H1 (cell line): Measurements from ENCODE around the gene ACSL6. TPM values are rescaled to one million over a fixed set of nuclear protein-coding genes. Genes with fewer than 3 reads are reported as not detected.

ENCODE experiments used
- CTCF ChIA-PET: fragments of 300-600 bp; sonication (Branson Sonifier 250); formaldehyde crosslinking; loops from one replicate; lab custom pipeline; 2021; ENCODE audit not compliant: partially characterized antibody; lab: Charles Lee
- POLR2A ChIA-PET: fragments of 300-600 bp; sonication (Branson Sonifier 250); formaldehyde crosslinking; loops from one replicate; lab custom pipeline; 2021; ENCODE audit warnings: inconsistent platforms; ENCODE audit not compliant: partially characterized antibody; lab: Charles Lee
- DNase-seq, 2 experiments: peaks; one replicate each; pipeline versions ENCODE4 v3.0.0 to v3.0.0-alpha.2; 2010 to 2022; ENCODE audit warnings: low spot score in 2 of 2, low read depth in 1 of 2, mixed read lengths in 1 of 2
- FAIRE-seq: peaks from 2 replicates; lab custom pipeline; 2011; peaks lifted over from hg19 to GRCh38; lab: Jason Lieb, UNC
- H2AFZ ChIP-seq: 2 replicates; pipeline ENCODE4 v1.8.1; 2012; ENCODE audit warnings: low read length, inconsistent platforms
- H2AK5ac ChIP-seq: 2 replicates; pipeline ENCODE4 v1.6.1; 2013; ENCODE audit warnings: low read depth, low read length
- H2BK120ac ChIP-seq: replicated peaks from 2 replicates; pipeline ENCODE3; 2013; ENCODE audit warnings: low read depth, low read length, inconsistent platforms
- H2BK12ac ChIP-seq: 2 replicates; pipeline ENCODE4 v1.6.1; 2013; ENCODE audit warnings: low read depth, low read length
- H2BK15ac ChIP-seq: 2 replicates; pipeline ENCODE4 v1.6.1; 2013; ENCODE audit warnings: low read length
- H2BK20ac ChIP-seq: 2 replicates; pipeline ENCODE4 v1.6.1; 2013; ENCODE audit warnings: low read length
- H2BK5ac ChIP-seq: 2 replicates; pipeline ENCODE4 v1.6.1; 2013; ENCODE audit warnings: low read depth, low read length
- H3K14ac ChIP-seq: 2 replicates; pipeline ENCODE4 v1.6.1; 2013; ENCODE audit warnings: inconsistent platforms; ENCODE audit not compliant: insufficient read length
- H3K18ac ChIP-seq: 2 replicates; pipeline ENCODE4 v1.6.1; 2013; ENCODE audit warnings: low read length; ENCODE audit errors: extremely low read depth
- H3K23ac ChIP-seq: 2 replicates; pipeline ENCODE4 v1.6.1; 2013; ENCODE audit warnings: inconsistent platforms; ENCODE audit not compliant: insufficient read length
- H3K23me2 ChIP-seq: 2 replicates; pipeline ENCODE4 v1.6.1; 2013; ENCODE audit warnings: low read depth, low read length
- H3K27ac ChIP-seq: 2 replicates; pipeline ENCODE4 v1.6.1; 2011; ENCODE audit warnings: low read depth, low read length, inconsistent platforms
- H3K27me3 ChIP-seq, 4 experiments: replicated peaks in 1 of 4; 1 replicate in 1 of 4; 2 replicates in 3 of 4; pipeline versions ENCODE4 v1.6.1 to v1.8.1; 2011 to 2013; ENCODE audit warnings: low read length in 3 of 4, mild to moderate bottlenecking in 3 of 4, inconsistent platforms in 2 of 4, mixed read lengths in 2 of 4, moderate library complexity in 1 of 4; ENCODE audit not compliant: control insufficient read depth in 3 of 4, insufficient read depth in 3 of 4; ENCODE audit errors: extremely low read depth in 1 of 4
- H3K36me3 ChIP-seq, 4 experiments: 2 replicates each; pipeline versions ENCODE4 v1.6.1 to v1.8.1; 2011 to 2013; ENCODE audit warnings: mild to moderate bottlenecking in 4 of 4, low read length in 3 of 4, moderate library complexity in 2 of 4, control low read depth in 1 of 4, inconsistent platforms in 1 of 4; ENCODE audit not compliant: insufficient read depth in 4 of 4, control insufficient read depth in 2 of 4
- H3K4ac ChIP-seq: replicated peaks from 2 replicates; pipeline ENCODE3; 2013; ENCODE audit warnings: low read length, low read depth, mixed read lengths, inconsistent platforms; ENCODE audit not compliant: insufficient read length
- H3K4me1 ChIP-seq, 4 experiments: replicated peaks in 1 of 4; 1 replicate in 1 of 4; 2 replicates in 3 of 4; pipeline versions ENCODE4 v1.6.1 to v1.8.1; 2011 to 2013; ENCODE audit warnings: low read length in 3 of 4, inconsistent platforms in 2 of 4, mixed read lengths in 1 of 4; ENCODE audit not compliant: insufficient read depth in 4 of 4, control insufficient read depth in 3 of 4
- H3K4me2 ChIP-seq, 2 experiments: 2 replicates each; pipeline versions ENCODE4 v1.6.1 to v1.8.1; 2011 to 2013; ENCODE audit warnings: low read depth in 2 of 2, low read length in 2 of 2, control low read depth in 1 of 2, inconsistent platforms in 1 of 2, mild to moderate bottlenecking in 1 of 2; ENCODE audit not compliant: insufficient read depth in 1 of 2
- H3K4me3 ChIP-seq, 4 experiments: fragments of 200-600, 300-600 bp in 1 of 4; sonication (generic), shearing (Covaris generic), sonication (Bioruptor Twin) in 1 of 4; 2 replicates each; pipeline versions ENCODE4 v1.5.1 to v1.8.1; 2011 to 2016; ENCODE audit warnings: low read length in 4 of 4, low read depth in 3 of 4, control low read depth in 2 of 4, inconsistent platforms in 2 of 4, mild to moderate bottlenecking in 2 of 4, mixed read lengths in 1 of 4, moderate library complexity in 1 of 4; ENCODE audit not compliant: insufficient read depth in 2 of 4; ENCODE audit errors: extremely low read depth in 1 of 4
- H3K56ac ChIP-seq: replicated peaks from 2 replicates; pipeline ENCODE3; 2013; ENCODE audit warnings: low read depth, mild to moderate bottlenecking, mixed read lengths, low read length, inconsistent platforms; ENCODE audit not compliant: insufficient read length
- H3K79me1 ChIP-seq: 2 replicates; pipeline ENCODE4 v1.6.1; 2013; ENCODE audit warnings: low read depth, low read length, control low read depth
- H3K79me2 ChIP-seq, 2 experiments: 2 replicates each; pipeline versions ENCODE4 v1.6.1 to v1.8.1; 2012 to 2013; ENCODE audit warnings: low read length in 2 of 2, mild to moderate bottlenecking in 2 of 2, inconsistent platforms in 1 of 2; ENCODE audit not compliant: insufficient read depth in 2 of 2, control insufficient read depth in 1 of 2
- H3K9ac ChIP-seq, 4 experiments: replicated peaks in 1 of 4; 1 replicate in 1 of 4; 2 replicates in 3 of 4; pipeline versions ENCODE4 v1.6.1 to v1.8.1; 2011 to 2013; ENCODE audit warnings: low read depth in 3 of 4, low read length in 3 of 4, control low read depth in 2 of 4, mild to moderate bottlenecking in 2 of 4, moderate library complexity in 2 of 4, inconsistent platforms in 1 of 4; ENCODE audit errors: extremely low read depth in 1 of 4
- H3K9me3 ChIP-seq, 2 experiments: 2 replicates each; pipeline versions ENCODE4 v1.6.1 to v1.8.1; 2012 to 2013; ENCODE audit warnings: mild to moderate bottlenecking in 2 of 2, moderate library complexity in 2 of 2, control low read depth in 1 of 2, inconsistent platforms in 1 of 2, low read depth in 1 of 2, low read length in 1 of 2, mixed read lengths in 1 of 2; ENCODE audit not compliant: insufficient read depth in 2 of 2
- H4K20me1 ChIP-seq, 2 experiments: replicated peaks in 1 of 2; 2 replicates each; pipeline versions ENCODE3 to v1.8.1; 2011 to 2013; ENCODE audit warnings: inconsistent platforms in 2 of 2, low read length in 2 of 2, mild to moderate bottlenecking in 1 of 2; ENCODE audit not compliant: insufficient read depth in 2 of 2, control insufficient read depth in 1 of 2
- H4K5ac ChIP-seq: 2 replicates; pipeline ENCODE4 v1.6.1; 2013; ENCODE audit warnings: low read length, low read depth, mixed read lengths, inconsistent platforms; ENCODE audit not compliant: insufficient read length
- H4K8ac ChIP-seq: 2 replicates; pipeline ENCODE4 v1.8.0; 2013; ENCODE audit warnings: mild to moderate bottlenecking, moderate library complexity, low read length, inconsistent platforms; ENCODE audit not compliant: insufficient read depth; ENCODE audit errors: extremely low read depth
- H4K91ac ChIP-seq: replicated peaks from 2 replicates; pipeline ENCODE3; 2013; ENCODE audit warnings: low read length, mixed read lengths, inconsistent platforms; ENCODE audit not compliant: insufficient read length
- BRCA1 ChIP-seq: IDR thresholded peaks from 2 replicates; pipeline ENCODE4 v1.6.1; 2012; ENCODE audit warnings: low read depth, low read length, improper control_type of control experiment
- WGBS, 2 experiments: shearing (Covaris generic) in 1 of 2; methylation state at CpG; one replicate each; pipeline versions ENCODE4 v1.1.6 to v1.1.7; 2013 to 2015; ENCODE audit warnings: low lambda C conversion rate in 2 of 2, mixed read lengths in 2 of 2, inconsistent platforms in 1 of 2, low coverage in 1 of 2, missing lambda C conversion rate in 1 of 2; ENCODE audit not compliant: insufficient replicate concordance in 2 of 2, insufficient coverage in 1 of 2, insufficient read length in 1 of 2; ENCODE audit errors: extremely low coverage in 1 of 2, missing lambda C conversion rate in 1 of 2; 5-methylcytosine and 5-hydroxymethylcytosine counted together
- polyA plus RNA-seq, 7 experiments: library from polyadenylated mRNA; depleted of rRNA in 3 of 7; stranded (reverse) in 5 of 7; unstranded in 2 of 7; fragments of >200 nt in 5 of 7; fragments of 200-250 nt in 2 of 7; gene quantifications; 1 replicate in 5 of 7; 2 replicates in 1 of 7; 4 replicates in 1 of 7; pipeline versions ENCODE4 v1.2.1 to v1.2.3, GENCODE V29; 2011 to 2013; ENCODE audit warnings: missing spikeins in 2 of 7, mixed read lengths in 2 of 7
- total RNA-seq: library from RNA; stranded (reverse); fragmentation: NEBNext Ultra II Directional; extraction: Animal tissue kit (Norgen Biotek cat#: 25700); gene quantifications from 2 replicates; pipeline ENCODE4 v1.2.1, GENCODE V29; 2021
- TF ChIP-seq, protein P1 (sequence below): IDR thresholded peaks from 2 replicates; pipeline ENCODE4 v1.6.1; 2012; ENCODE audit warnings: inconsistent platforms

ACSL6 gene
- total and polyA plus RNA-seq, 2 of the 8 experiments (the other 6 are each of a cell fraction or from before 2014, with no cell fraction given) = 2.3 to 2.4 TPM

DNA sequence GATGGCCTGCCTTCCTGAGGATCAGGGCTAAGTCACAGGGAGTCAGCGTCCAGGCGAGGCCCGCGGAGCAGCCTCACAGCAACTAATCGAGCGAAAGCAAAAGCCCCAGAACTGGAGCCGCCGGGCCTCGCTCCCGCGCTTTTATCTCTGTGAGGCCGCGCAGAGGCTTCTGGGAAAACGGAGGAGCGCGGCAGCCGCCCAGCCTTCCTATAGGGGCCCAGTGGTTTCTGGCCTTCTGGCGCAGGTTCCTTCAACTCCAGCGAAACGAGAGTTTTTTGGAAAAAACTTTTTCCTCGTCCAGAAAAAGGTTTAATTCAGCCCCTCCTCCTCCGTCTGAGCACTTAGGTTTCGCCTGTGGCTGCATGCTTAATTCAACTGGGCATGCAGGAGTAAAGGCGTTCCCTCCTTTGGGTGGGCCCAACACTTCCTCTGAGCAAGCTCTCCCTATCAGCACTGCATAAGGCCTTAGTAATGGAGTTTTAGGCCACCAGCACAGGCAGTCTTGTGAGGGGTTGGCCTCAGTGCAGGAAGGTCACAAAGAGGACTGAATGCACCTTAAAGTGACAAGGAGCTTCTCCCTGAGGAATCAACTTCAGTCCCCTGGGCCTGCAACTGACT, 65.8 kb downstream of the ACSL6 start, which contains the start of gene MEIKIN:
TSS of gene MEIKIN (minus strand) at position 113 of the 618 bp plus-strand sequence. CDS start 158 bp downstream, outside the sequence.
- Histone ChIP-seq H3K18ac (0 out of 2 replicates have a peak within 1 kb of the TSS, but pooled peaks have one; percentile 15), H3K4ac (no peak within 1 kb of the TSS), H3K4me1 (no peaks in the 10 kb centered on the region; a peak in 1 of 7 replicates), H4K91ac (no peak within 1 kb of the TSS), H3K27ac (no peak within 1 kb of the TSS), H3K27me3 (no peaks in the 10 kb centered on the region), H2AFZ (peak within 1 kb of the TSS; percentile 67; the same call in 1 of the 2 replicates), H2BK15ac (no peak within 1 kb of the TSS), H2BK20ac (no peak within 1 kb of the TSS), H4K20me1 (no peaks in the 10 kb centered on the region), H3K9ac (no peak within 1 kb of the TSS), H3K23me2 (no peaks in the 10 kb centered on the region), H3K4me2 (no peak within 1 kb of the TSS), H3K9me3 (no peaks in the 10 kb centered on the region), H4K8ac (no peak within 1 kb of the TSS), H2BK5ac (no peak within 1 kb of the TSS), H3K79me1 (no peaks in the 10 kb centered on the region), H3K79me2 (no peaks in the 10 kb centered on the region), H2BK120ac (no peak within 1 kb of the TSS), H4K5ac (no peak within 1 kb of the TSS), H3K56ac (no peak within 1 kb of the TSS), H3K36me3 (no peaks in the 10 kb centered on the region), H2AK5ac (no peak within 1 kb of the TSS), H3K23ac (no peak within 1 kb of the TSS), H2BK12ac (no peak within 1 kb of the TSS), H3K4me3 (no peak within 1 kb of the TSS), H3K14ac (no peak within 1 kb of the TSS)
- POLR2A ChIA-PET = interaction anchor here (0.6 kb wide), 1 partner anchor 672 kb away, joined by 3 read pairs; no protein-coding TSS in a partner anchor
- FAIRE-seq (no peak), DNase-seq (no peak)
- WGBS, 2 experiments = 96% methylated on average over 22 of the region's 24 CpGs; no CpG with 5 or more reads in 1 of the 2 experiments
- TF ChIP-seq, protein P1, sequence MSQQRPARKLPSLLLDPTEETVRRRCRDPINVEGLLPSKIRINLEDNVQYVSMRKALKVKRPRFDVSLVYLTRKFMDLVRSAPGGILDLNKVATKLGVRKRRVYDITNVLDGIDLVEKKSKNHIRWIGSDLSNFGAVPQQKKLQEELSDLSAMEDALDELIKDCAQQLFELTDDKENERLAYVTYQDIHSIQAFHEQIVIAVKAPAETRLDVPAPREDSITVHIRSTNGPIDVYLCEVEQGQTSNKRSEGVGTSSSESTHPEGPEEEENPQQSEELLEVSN = 0 out of 2 replicates have a peak, but pooled peaks have one; percentile 3
- no peak for TF ChIP-seq BRCA1
- CTCF ChIA-PET = interaction anchor here (0.9 to 1.2 kb wide), 2 partner anchors 32 to 118 kb away, joined by 3 read pairs; no protein-coding TSS in a partner anchor
